Type B pancreatic cell (in vitro differentiated cells): ENCODE data around the gene ABTB1. TPM values are rescaled to one million over a fixed set of nuclear protein-coding genes. Genes with fewer than 3 reads are reported as not detected.
"Not testable (repeated sequence)": the region's sequence is repeated elsewhere in the genome, so short reads cannot be mapped to it uniquely, and the experiment has no call there.

Experiments used
- DNase-seq: peaks from one replicate; pipeline ENCODE4 v3.0.0; 2021; ENCODE audit warnings: mixed read lengths; ENCODE audit not compliant: unreplicated experiment; ENCODE audit errors: extremely low spot score
- H3K27ac Mint-ChIP-seq: 2 replicates; pipeline ENCODE4 v1.8.0; 2021; ENCODE audit warnings: mild to moderate bottlenecking, mixed read lengths
- H3K27me3 Mint-ChIP-seq: 2 replicates; pipeline ENCODE4 v1.8.0; 2021; ENCODE audit warnings: mixed read lengths
- H3K36me3 Mint-ChIP-seq: 2 replicates; pipeline ENCODE4 v1.8.0; 2021; ENCODE audit warnings: mixed read lengths
- H3K4me1 Mint-ChIP-seq: one replicate; pipeline ENCODE4 v1.8.0; 2021; ENCODE audit warnings: mixed read lengths; ENCODE audit not compliant: unreplicated experiment
- H3K4me3 Mint-ChIP-seq: 2 replicates; pipeline ENCODE4 v1.8.0; 2021; ENCODE audit warnings: mild to moderate bottlenecking, mixed read lengths
- H3K9me3 Mint-ChIP-seq: 2 replicates; pipeline ENCODE4 v1.8.0; 2021; ENCODE audit warnings: mixed read lengths
- total RNA-seq: library from RNA; stranded (reverse); gene quantifications from 2 replicates; pipeline ENCODE4 v1.2.1, GENCODE V29; 2021; ENCODE audit warnings: low replicate concordance
- TF ChIP-seq, protein P1 (sequence below): fragments of 200-600 bp; sonication (generic); conservative IDR thresholded peaks from 2 replicates; pipeline ENCODE4 v1.5.0; 2021; ENCODE audit warnings: antibody characterized with exemption, mild to moderate bottlenecking

The ABTB1 gene
- total RNA-seq, 1 donor from 2014 or later: 17.8 TPM

DNA sequence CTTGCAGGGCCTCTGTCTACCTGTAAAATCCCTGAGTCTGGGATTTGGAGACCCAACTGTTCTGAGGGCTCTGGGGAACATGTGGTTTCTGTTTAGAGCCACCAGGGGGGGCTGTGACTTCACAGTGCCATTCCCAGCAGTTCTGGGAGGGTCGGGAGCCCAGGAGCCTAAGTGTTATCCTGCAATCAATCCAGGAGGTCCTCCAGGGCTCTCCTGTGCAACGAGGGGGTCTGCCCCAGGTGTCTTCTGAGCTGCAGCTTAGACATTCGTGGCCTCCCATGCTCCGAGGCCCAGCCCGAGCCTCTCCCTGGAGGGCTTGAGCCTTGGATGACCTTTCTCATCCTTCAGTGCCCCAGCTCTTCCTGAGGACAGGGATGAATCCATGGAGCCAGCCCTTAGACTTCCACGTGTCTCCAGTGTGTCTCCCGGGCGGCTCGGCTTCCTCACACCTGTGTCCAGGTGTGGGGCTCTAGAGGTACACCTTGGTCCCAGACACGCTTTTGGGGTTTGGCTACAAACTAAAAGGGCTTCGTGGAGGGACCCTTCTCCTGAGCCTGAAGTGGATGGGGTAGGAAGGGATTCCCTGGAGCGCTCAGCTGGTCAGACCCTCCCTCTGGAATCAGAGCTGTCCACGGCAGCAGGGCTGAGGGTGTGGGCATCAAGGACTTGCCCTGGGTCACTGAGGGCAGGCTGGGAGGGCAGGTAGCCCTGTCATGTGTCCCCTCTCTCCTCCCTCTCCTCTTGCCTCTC lies 20.3 kb upstream of the ABTB1 start:
- H3K4me1 Mint-ChIP-seq: peaks cover 18% of the 10 kb centered on the region
- H3K4me3 Mint-ChIP-seq: no peak overlapping the region
- H3K27ac Mint-ChIP-seq: no peak overlapping the region
- H3K9me3 Mint-ChIP-seq: no peaks in the 10 kb centered on the region
- no peaks in the 10 kb centered on the region for H3K36me3 Mint-ChIP-seq
- DNase-seq: no peak
- no peaks in the 10 kb centered on the region for H3K27me3 Mint-ChIP-seq
- TF ChIP-seq, protein P1, sequence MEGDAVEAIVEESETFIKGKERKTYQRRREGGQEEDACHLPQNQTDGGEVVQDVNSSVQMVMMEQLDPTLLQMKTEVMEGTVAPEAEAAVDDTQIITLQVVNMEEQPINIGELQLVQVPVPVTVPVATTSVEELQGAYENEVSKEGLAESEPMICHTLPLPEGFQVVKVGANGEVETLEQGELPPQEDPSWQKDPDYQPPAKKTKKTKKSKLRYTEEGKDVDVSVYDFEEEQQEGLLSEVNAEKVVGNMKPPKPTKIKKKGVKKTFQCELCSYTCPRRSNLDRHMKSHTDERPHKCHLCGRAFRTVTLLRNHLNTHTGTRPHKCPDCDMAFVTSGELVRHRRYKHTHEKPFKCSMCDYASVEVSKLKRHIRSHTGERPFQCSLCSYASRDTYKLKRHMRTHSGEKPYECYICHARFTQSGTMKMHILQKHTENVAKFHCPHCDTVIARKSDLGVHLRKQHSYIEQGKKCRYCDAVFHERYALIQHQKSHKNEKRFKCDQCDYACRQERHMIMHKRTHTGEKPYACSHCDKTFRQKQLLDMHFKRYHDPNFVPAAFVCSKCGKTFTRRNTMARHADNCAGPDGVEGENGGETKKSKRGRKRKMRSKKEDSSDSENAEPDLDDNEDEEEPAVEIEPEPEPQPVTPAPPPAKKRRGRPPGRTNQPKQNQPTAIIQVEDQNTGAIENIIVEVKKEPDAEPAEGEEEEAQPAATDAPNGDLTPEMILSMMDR: peak; percentile 90

DNA sequence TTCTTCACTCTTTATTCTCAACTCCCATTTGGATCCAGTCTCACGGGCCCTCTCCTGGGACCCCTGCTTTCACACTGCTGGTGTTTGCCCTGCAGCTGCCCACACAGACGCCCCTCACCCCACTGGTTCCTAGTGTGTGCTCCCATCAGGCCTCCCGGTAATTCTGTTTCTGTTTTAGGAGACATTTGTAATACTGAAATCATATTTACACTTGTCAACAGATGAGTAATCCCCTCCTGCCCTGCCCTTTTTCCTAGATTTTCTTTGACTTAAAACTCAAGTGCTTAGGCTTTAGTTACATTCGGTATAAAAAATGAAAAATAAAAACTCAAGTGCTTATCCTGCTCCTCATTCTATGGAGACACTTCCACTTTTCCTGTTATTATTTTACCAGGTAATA lies 18.4 kb upstream of the ABTB1 start:
- Mint-ChIP-seq H3K36me3 (no peaks in the 10 kb centered on the region), H3K27ac (no peak overlapping the region), H3K9me3 (no peaks in the 10 kb centered on the region), H3K4me1 (peaks cover 18% of the 10 kb centered on the region), H3K27me3 (no peaks in the 10 kb centered on the region), H3K4me3 (no peak overlapping the region)
- TF ChIP-seq, protein P1: no peak
- DNase-seq: no peak

DNA sequence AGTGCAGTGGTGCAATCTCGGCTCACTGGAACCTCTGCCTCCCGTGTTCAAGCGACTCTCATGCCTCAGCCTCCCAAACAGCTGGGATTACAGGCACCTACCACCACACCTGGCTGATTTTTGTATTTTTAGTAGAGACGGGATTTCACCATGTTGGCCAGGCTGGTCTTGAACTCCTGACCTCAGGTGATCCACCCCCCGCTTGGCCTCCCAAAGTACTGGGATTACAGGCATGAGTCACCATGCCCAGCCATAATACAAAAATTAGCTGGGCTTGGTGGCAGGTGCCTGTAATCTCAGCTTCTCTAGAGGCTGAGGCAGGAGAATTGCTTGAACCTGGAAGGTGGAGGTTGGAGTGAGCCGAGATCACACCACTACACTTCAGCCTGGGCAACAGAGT lies 17.8 kb upstream of the ABTB1 start:
- H3K27me3 Mint-ChIP-seq, H3K9me3 Mint-ChIP-seq, H3K4me3 Mint-ChIP-seq, H3K27ac Mint-ChIP-seq, H3K36me3 Mint-ChIP-seq, DNase-seq: not testable (repeated sequence)
- peaks cover 18% of the 10 kb centered on the region for H3K4me1 Mint-ChIP-seq

DNA sequence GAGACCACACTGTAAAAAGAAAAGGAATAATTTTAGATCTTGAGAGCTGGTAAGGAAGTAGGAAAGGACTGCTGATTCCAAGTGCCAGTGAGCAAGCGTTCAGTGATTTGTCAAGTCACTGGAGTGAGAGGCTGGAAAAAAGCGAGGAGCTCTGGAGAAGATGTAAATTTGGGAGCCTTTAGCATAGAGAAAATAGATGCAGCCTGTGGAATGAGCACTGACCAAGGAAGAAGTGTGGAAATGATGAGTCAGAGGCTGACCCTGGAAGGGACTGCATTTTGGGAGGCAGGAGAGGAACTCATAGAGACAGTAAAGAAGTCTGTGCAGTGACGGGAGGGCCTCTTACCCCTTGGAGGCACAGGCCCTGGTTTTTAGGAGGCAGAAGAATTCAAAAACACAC lies 17.1 kb upstream of the ABTB1 start:
- H3K9me3 Mint-ChIP-seq: no peaks in the 10 kb centered on the region
- H3K36me3 Mint-ChIP-seq: peaks cover 4% of the 10 kb centered on the region
- DNase-seq: no peak
- no peak overlapping the region for H3K4me3 Mint-ChIP-seq
- no peak overlapping the region for H3K27ac Mint-ChIP-seq
- H3K4me1 Mint-ChIP-seq: peaks cover 18% of the 10 kb centered on the region
- H3K27me3 Mint-ChIP-seq: no peaks in the 10 kb centered on the region
- TF ChIP-seq, protein P1: no peak

DNA sequence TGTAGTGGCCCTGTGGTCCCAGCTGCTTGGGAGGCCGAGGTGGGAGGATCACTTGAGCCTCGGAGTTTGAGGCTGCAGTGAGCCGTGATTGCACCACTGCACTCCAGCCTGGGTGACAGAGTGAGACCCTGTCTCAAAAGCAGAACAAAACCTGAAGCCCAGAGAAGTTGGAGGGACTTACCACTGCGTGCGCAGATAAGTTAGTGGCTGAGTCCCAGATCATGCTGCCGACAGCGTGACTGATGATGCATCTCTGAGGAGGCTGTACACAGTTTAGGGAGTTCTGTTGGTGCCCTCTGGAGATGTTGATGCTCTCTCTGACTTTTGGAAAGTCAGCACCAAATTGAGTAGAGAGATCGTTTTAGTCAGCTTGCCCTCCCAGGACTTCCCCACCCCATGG lies 15.8 kb upstream of the ABTB1 start:
- no peaks in the 10 kb centered on the region for H3K9me3 Mint-ChIP-seq
- H3K36me3 Mint-ChIP-seq: peaks cover 4% of the 10 kb centered on the region
- no peak overlapping the region for H3K4me3 Mint-ChIP-seq
- peaks cover 18% of the 10 kb centered on the region for H3K4me1 Mint-ChIP-seq
- H3K27me3 Mint-ChIP-seq: no peaks in the 10 kb centered on the region
- no peak for DNase-seq
- H3K27ac Mint-ChIP-seq: no peak overlapping the region
- TF ChIP-seq, protein P1: no peak

DNA sequence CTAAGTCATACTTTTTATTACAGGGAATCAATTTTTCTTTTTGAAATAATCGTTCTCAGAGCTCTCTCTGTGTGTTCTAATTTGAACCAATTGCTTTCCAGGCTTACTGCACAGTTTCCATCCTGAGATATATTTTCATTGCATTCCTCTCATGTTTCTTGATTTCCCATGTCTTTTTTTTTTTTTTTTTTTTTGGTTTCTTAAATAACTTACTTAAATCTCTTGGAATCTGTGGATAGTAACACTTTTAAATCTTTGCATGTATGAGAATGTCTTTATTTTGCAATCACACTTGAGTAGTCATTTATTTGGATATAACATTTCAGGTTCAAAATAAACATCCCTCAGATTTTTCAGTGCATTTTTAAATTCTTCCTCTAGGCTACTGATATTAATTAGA lies 14.5 kb upstream of the ABTB1 start:
- H3K27ac Mint-ChIP-seq: no peak overlapping the region
- H3K36me3 Mint-ChIP-seq: peaks cover 5% of the 10 kb centered on the region
- no peak for DNase-seq
- H3K27me3 Mint-ChIP-seq: no peaks in the 10 kb centered on the region
- H3K4me1 Mint-ChIP-seq: peaks cover 18% of the 10 kb centered on the region
- no peak overlapping the region for H3K4me3 Mint-ChIP-seq
- TF ChIP-seq, protein P1: no peak
- H3K9me3 Mint-ChIP-seq: no peaks in the 10 kb centered on the region
